Measurements from ENCODE around the gene ZFHX3.

- TF ChIP-seq CTCF (IDR thresholded peaks at IDR 0.05) (peak in 3 of 5 experiments; percentile 33 to 49 (median 39)), POLR2A (IDR thresholded peaks at IDR 0.05) (peak in 1 of 2 donors; percentile 41), EP300 (IDR thresholded peaks at IDR 0.05) (no peak)
Observed at GRCh38 chr16:73057291-73058210, 9.6 kb upstream of the ZFHX3 start.

All from tibial nerve (tissue), 4 donors.